Bronchial epithelial cell (primary cell): Measurements from ENCODE around the gene GRIP1. TPM values are rescaled to one million over a fixed set of nuclear protein-coding genes. Genes with fewer than 3 reads are reported as not detected.
A peak's percentile ranks its signal among the peaks of the same experiment; 100 is the strongest.

Source experiments
- DNase-seq: peaks from one replicate; pipeline ENCODE4 v3.0.0-alpha.2; 2010; ENCODE audit warnings: low read depth
- FAIRE-seq: peaks from 2 replicates; lab custom pipeline; 2011; peaks lifted over from hg19 to GRCh38; lab: Jason Lieb, UNC
- H3K27me3 ChIP-seq: 2 replicates; pipeline ENCODE4 v1.5.1; 2011; ENCODE audit warnings: low read length; ENCODE audit not compliant: control insufficient read depth, insufficient read depth
- H3K36me3 ChIP-seq: 2 replicates; pipeline ENCODE4 v1.5.1; 2011; ENCODE audit warnings: low read length; ENCODE audit not compliant: control insufficient read depth, insufficient read depth
- H3K4me3 ChIP-seq: 2 replicates; pipeline ENCODE4 v1.5.1; 2011; ENCODE audit warnings: mild to moderate bottlenecking, low read depth, low read length, control low read depth
- total RNA-seq: library from RNA; depleted of rRNA; stranded (reverse); fragments of >200 nt; gene quantifications from 2 replicates; pipeline ENCODE4 v1.2.1, GENCODE V29; 2014
- TF ChIP-seq, protein P1 (sequence below): IDR thresholded peaks from 2 replicates; pipeline ENCODE4 v1.5.1; 2011; ENCODE audit warnings: mild to moderate bottlenecking, moderate library complexity, low read length, control low read depth, inconsistent platforms; ENCODE audit not compliant: insufficient read depth, severe bottlenecking

Gene GRIP1
- total RNA-seq, 1 donor from 2014 or later: 3.9 TPM

DNA sequence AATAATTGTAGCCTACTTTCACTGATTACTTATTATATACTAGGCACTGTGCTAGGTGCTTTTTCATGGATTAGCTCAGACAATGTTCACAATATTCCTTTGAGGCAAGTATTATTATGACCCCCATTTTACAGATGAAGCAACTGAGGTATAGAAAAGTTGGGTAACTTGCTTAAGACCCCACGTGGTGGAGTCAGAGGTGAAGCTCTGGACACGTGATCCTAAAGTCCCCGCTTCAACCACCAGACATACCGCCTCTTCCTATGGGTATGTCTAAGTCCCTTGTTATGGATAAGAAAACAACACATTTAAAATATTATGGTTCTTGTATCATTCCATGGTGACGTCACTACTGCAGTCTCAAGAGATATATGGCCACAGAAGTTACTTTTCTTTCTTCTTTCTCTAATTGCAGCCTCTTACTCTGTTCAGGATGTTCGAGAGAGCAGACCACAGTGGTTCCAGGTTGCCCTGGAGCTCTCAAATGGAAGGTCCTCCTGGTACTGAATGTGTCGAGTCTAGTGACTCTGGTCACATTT lies 218.9 kb downstream of the GRIP1 start:
- H3K4me3 ChIP-seq: no peak overlapping the region
- TF ChIP-seq, protein P1, sequence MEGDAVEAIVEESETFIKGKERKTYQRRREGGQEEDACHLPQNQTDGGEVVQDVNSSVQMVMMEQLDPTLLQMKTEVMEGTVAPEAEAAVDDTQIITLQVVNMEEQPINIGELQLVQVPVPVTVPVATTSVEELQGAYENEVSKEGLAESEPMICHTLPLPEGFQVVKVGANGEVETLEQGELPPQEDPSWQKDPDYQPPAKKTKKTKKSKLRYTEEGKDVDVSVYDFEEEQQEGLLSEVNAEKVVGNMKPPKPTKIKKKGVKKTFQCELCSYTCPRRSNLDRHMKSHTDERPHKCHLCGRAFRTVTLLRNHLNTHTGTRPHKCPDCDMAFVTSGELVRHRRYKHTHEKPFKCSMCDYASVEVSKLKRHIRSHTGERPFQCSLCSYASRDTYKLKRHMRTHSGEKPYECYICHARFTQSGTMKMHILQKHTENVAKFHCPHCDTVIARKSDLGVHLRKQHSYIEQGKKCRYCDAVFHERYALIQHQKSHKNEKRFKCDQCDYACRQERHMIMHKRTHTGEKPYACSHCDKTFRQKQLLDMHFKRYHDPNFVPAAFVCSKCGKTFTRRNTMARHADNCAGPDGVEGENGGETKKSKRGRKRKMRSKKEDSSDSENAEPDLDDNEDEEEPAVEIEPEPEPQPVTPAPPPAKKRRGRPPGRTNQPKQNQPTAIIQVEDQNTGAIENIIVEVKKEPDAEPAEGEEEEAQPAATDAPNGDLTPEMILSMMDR: no peak
- DNase-seq: no peak
- no peak for FAIRE-seq
- no peaks in the 10 kb centered on the region for H3K27me3 ChIP-seq
- no peaks in the 10 kb centered on the region for H3K36me3 ChIP-seq

- Histone ChIP-seq H3K36me3 (no peaks in the 10 kb centered on the region), H3K27me3 (no peaks in the 10 kb centered on the region), H3K4me3 (no peak overlapping the region)
- DNase-seq (no peak), FAIRE-seq (no peak)
- TF ChIP-seq, protein P1: no peak
Observed at GRCh38 chr12:66456612-66457011, 222.3 kb downstream of the GRIP1 start.

GRCh38 chr12:66453844-66454243 lies 225.0 kb downstream of the GRIP1 start:
- Histone ChIP-seq H3K4me3 (no peak overlapping the region), H3K36me3 (no peaks in the 10 kb centered on the region), H3K27me3 (no peaks in the 10 kb centered on the region)
- no peak for DNase-seq
- TF ChIP-seq, protein P1: no peak
- no peak for FAIRE-seq

DNA sequence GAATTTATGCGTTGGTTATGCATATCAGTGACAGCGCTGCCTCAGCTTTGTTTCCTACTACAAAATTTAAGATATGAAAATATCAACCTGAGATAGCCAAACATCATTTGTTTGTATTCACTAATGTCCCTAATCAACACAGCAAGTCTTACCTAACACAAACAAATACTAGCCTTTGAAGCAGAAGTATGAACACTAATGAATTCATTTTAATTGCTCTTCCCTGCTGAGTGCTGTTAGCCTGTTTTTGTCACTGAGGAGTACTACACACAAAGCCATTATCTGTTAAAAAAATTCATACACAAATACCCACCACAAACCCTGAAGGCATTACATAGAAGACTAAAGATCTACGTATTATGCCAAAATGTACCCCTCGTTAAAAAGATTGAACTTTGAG lies 225.8 kb downstream of the GRIP1 start:
- FAIRE-seq (no peak), DNase-seq (no peak)
- Histone ChIP-seq H3K36me3 (no peaks in the 10 kb centered on the region), H3K4me3 (no peak overlapping the region), H3K27me3 (no peaks in the 10 kb centered on the region)
- TF ChIP-seq, protein P1: no peak

DNA sequence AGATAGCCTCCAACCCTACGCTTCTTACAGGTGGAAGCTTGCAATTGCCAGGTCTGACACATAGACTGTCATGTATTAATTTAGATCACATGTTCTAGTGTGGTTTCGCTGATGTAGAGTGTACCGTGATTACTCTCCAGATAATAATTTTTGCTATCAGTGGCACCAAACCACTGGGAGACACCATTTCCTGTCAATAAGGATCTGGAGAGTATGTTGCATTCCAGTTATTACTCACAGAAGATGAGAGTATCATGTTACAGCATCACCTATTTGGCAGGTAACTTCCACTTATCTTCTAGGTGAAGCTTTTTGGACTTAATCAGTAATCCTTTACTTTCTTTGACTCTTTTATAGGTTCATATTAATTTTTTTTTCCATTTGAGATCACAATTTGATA lies 229.3 kb downstream of the GRIP1 start:
- peak; percentile 88 for DNase-seq
- Histone ChIP-seq H3K36me3 (no peaks in the 10 kb centered on the region), H3K27me3 (no peaks in the 10 kb centered on the region), H3K4me3 (no peak overlapping the region)
- no peak for FAIRE-seq
- TF ChIP-seq, protein P1: no peak

- TF ChIP-seq, protein P1: no peak
- DNase-seq: no peak
- no peak overlapping the region for H3K4me3 ChIP-seq
- no peaks in the 10 kb centered on the region for H3K27me3 ChIP-seq
- FAIRE-seq: no peak
- H3K36me3 ChIP-seq: no peaks in the 10 kb centered on the region
Observed at GRCh38 chr12:66447643-66448042, 231.2 kb downstream of the GRIP1 start.
